GM21515 (cell line): ENCODE measurements around the gene SH2D1A.
"Not testable (repeated sequence)": the region's sequence is repeated elsewhere in the genome, so short reads cannot be mapped to it uniquely, and the experiment has no call there.

Experiments used
- ATAC-seq: cut with Tn5 transposase; IDR thresholded peaks from one replicate; pipeline ENCODE4 v1.9.1; 2021; ENCODE audit not compliant: unreplicated experiment

SH2D1A gene

DNA sequence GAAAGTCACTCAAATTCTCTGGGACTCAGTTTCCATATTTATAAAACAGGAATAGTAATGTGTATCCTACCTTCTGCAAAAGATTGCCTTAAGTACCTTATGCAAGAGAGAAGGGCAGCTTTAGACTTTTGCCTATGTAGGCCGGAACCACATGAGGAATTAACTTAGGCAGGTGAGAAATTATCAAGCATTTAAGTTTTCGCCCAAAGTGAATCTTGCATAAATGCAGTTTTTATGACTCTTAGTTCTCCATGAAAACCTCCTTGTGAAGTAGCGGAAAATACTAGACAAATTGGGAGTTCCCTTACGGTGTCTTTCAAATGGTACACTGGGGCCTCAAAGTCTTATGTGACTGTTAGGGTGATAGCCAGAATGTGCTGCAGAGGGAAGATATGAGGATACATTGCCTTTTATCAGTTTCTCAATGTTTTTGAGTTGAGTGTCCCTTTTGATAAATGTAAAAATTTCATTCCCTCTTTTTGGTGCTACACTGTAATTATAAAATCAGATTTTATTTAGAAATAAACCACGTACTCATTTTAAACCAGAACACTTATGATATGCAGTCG, 2.6 kb downstream of the SH2D1A start:
- ATAC-seq: no peak

DNA sequence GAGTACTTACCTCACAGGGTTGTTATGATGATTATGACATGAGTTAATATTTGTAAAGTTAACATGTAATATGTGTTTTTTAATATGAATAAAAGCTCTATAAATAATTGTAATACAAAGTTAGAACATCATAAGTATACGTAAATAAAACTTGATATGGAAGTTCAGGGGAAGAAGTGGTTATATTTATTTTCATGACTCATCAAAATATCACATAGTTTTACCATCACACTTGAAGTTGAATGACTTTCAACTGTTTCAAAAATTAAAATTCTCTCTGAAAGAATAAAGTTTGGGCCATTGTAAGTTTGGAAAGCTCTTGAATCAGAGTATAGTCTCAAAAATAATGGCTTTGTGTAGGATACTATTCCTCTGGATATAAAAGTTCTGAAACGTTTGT, 8.3 kb downstream of the SH2D1A start:
- no peak for ATAC-seq

GRCh38 chrX:124358800-124359383, 12.5 kb downstream of the SH2D1A start:
- ATAC-seq: no peak

DNA sequence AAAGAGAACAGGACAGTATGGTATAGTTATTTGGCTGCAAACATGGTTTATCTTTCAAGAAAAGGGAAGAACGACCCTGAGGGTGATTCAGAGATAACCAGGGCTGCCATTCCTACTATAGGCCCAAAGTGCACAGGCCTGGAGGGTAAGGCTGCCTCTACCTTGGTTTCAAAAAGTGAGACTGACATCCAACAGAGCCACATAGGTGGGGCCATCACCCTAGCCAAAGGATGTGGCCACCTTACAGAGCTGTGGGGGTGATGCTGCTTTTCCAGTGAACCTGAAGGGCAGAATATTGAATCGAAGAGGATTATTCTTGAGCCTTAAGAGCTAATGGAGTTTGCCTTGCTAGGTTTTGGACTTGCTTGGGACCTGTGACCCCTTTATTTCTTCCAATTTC, 15.7 kb downstream of the SH2D1A start:
- no peak for ATAC-seq

DNA sequence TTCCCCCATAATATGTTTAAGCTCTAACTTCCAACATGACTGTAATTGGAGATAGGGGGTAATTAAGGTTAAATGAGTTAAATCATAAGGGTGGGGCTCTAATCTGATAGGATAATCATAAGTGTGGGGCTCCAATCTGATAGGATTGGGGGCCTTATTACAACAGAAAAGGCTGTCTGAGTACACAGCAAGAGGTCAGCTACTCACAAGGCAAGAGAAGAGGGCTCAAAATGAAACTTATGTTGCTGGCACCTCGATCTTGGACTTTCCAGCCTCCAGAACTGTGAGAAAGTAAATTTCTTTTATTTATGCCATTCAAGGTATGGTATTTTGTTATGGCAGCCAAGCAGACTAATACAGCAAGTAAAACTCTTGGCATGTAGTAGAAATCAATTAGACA, 16.4 kb downstream of the SH2D1A start:
- no peak for ATAC-seq

DNA sequence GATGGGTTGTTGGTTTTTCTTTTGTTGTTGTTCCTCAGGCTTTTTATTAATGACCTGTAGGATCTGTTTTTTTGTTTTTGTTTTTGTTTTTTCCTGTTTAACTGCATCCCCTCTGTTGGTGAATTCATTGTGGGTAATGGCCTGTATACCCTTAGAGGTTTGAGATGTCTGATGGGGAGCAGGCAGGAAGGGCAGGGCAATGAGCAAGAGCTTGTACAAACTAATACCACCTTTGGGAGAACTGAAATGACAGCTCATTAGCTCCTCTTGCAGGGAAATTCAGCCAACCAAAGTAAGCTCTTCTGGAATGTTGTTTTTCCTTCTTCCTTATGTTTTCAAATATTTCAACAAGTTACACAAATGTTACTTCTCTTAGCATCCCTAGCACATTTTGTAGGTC, 23.4 kb downstream of the SH2D1A start:
- no peak for ATAC-seq

DNA sequence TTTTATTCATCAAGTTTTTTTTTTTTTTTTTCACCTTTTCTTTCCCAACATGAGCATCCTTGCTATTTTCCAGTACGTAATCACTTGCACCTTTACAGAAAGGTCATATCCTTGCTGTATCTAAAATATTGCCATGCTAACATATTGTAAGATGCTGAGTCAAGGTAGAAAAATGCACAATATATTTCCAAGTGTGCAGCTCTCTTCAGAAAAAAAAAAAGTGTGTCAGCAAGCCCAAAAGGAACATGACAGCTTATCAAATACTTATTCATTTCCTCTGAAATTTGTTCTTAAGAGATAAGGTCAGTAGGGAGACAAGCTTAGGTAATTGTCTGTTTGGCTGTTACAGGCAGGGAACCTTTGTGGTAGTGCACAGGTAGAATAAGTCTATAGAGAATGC, 27.0 kb downstream of the SH2D1A start:
- no peak for ATAC-seq

DNA sequence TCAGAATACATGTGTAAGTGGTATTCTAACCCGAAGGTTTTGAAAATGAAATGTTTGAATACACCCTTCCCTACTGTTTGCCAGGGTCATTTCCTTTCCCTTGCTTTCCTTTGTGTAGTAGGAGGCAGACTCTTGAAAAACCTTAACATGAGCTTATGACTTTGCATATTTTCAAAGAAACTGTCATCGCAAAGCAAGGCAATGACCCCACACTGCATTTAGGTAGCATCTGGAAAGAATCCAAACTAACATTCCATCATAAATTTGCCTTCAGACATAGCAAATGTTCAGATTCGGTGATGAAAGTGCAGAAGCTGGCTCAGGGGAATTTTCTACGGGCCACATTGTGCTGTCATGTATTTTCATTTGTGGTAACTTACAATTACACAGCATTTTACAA, 32.3 kb downstream of the SH2D1A start:
- no peak for ATAC-seq

DNA sequence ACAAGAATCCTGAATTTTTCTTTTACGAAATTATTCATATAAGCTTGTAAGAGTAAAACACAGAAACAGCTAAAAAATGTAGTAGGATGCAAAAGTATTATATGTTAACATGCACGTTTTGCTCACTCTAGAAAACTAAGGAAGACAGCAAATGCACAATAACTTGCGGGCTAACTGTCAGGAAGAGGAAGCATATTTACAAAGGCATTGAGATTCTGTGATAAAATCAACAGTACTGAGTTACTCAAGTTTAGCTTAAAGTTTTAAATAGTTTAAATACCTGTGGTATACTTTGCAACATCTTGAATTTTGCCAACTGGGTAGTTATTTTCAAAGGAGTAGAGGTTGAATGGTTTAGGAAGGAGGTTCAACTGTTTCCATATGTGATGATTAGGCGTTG, 37.0 kb downstream of the SH2D1A start:
- no peak for ATAC-seq

DNA sequence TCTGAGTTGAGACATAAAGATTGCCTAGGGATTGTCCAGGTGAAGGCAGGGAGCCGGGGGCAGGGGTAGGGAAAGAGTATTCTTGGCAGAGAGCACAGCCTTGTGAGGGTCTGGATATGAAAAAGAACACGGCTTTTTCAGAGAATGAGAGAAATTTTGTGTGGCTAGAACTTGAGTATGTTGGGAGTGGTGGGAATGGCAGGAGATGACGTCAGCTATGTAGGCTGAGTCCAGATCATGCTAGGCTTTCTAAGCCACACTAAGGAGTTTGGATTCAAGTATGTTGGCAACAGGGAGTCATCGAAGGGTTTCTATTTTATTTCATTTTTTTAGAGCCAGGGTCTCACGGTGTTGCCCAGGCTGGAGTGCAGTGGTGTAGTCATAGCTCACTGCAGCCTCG, 40.0 kb downstream of the SH2D1A start:
- ATAC-seq: no peak

DNA sequence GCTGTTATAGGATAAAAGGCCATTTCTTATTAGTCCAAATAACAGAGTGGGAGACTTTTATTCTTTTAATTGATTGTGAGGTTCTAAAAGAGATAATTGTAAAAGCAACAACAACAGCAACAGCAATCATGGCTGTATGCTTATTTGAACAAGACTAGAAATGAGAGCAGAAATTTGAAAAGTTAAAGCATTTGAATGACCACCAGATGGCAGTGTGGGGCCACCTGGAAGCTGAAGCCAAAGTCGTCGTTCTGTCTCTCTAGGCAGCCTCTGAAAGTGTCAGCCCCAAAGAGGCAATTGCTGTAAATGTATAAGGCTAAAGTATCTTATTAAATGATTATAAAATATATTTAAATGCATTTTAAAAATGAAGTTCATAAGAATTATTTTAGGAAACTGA, 42.2 kb downstream of the SH2D1A start:
- ATAC-seq: peak; percentile 66

DNA sequence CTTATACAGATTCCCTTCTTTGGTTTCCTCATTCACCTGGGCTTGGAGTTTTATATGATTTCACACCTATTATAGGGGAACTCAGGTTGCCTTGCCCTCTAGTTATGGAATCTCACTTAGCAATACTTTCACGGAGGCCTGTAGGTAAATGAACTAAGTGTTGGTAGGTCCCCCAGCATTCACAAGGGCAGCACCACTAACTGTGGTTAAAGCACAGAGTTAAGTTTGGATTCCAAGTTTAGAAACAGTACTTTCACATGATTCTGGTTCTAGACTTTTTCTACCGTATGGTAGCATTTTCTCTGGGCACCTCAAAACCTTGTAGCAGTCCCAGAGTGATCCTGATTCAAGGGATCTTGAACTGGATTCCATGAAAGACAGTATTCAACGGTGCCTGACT, 46.4 kb downstream of the SH2D1A start:
- no peak for ATAC-seq

DNA sequence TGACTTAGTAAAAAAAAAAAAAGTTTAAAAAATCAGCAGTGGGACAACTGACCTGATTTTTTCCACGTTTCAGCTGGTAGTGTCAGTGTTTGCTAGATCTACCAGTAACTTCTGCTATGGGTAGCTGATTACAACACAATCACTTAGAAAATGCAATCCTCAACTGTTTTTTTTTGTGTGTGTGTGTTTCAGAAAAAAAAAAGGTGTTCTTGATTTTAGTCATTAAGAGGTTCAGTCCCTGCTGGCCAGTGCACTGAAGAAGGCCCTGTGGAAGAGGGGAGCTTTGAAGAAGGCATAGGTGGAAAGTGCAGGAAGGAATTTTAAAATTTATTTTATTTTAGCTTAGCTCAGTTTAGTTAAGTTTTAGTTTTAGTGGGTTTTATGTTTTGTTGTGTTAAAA, 46.9 kb downstream of the SH2D1A start:
- ATAC-seq: no peak

DNA sequence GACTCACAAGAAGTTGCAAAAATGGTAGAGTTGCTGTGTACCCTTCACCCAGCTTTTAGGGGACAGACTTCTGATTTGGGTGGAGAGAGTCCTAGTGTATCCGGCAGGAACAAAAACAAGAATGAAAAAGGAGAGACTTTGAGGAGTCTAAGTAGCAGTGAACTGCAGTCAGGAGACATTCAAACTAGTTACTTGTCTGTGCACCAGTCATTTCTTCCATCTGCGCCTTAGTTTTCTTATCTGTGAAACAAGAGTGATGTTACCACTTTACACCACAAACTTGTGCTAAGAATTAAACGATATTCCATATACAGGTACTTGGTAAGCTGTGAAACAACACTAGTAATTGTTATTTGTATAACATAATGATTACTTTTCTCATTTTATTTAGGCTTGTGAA, 47.3 kb downstream of the SH2D1A start:
- no peak for ATAC-seq

DNA sequence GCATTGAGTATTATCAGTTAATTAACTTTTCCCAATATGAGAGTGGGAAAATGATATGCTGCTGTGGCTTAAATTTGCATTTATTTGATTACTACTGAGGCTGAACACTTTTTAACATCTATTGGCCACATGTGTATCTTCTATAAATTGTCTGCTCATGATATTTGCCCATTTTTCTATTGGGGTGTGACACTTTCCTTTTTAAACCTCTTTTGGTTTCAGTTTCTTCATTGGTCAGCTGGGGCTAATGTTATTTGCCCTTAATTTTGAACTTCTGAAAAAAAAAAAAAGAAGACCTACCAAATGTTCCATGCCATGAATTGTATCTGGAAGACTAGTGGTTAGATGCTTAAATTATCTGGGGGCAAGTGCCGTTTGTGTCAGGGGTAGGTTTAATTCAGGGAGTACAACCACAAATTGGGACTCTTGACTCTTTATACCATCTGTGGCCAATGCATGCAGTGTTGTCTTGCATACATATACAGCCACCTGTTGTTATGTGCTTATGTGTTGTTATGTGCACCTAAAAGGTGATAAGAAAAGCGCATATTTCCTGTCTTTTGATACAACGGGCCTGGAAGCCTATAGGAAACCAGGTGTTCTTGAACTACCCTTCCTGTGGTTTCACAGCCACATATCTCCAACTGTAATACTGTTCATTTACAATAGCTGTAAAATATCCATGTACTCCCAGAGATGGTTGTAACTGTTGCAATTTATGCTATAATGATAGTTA, 49.0 kb downstream of the SH2D1A start:
- no peak for ATAC-seq

- ATAC-seq: no peak
These were observed 55.3 kb downstream of the SH2D1A start for GRCh38 chrX:124401696-124402095.

DNA sequence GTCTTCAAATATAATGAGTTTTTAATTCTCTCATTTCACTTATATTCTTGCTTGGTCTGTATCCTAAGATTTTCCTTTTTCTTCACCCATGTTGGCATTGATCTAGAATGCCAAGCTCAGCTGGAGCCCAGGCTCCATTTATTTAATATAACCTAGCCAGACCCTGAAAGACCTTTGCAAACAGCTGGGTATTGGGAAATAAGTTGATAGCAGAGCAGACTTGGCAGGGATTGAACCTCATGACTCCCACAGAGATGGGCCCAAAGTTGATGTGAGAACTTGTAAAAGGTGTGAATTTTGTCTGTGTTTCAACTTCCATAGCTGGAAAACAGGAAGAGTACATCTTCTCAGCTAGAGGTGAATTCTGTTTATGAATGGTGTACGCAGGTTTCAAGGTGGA, 59.5 kb downstream of the SH2D1A start:
- no peak for ATAC-seq

DNA sequence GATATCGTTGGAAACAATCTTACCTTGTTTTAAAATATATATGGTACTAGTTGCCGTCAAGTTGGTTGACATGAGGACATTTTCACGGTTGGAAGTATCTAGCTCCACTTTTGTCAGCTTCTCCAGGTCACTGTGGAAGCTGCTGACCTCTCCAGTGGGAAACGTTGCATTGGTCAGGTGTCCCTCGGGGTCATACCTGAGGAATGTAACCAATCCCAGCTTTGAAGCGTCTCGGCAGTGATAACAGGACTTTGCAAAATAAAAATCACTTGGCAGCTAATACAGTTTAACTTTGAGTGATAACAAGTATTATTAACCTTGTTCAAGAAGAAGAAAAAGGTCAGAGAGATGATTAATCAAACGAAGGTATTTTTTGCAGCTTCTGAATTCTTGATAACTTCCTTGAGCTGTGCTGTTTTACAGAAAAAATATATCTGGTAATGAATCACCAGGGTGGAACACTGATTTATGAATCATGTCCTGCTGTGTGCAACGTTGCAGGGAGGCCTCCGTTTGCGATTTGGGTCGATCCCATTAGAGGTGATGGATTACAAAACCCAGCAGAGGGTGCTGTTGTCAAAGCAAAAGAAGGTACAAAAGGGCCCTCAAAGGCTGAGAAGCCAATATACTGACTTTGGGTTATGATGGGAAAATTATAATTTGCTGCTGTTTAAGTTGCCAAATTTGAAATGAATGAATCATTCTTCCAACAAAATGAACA, 60.1 kb downstream of the SH2D1A start:
- ATAC-seq: peak; percentile 87

- ATAC-seq: no peak
These were observed 60.9 kb downstream of the SH2D1A start for GRCh38 chrX:124407226-124407625.

- not testable (repeated sequence) for ATAC-seq
These were observed 62.0 kb downstream of the SH2D1A start for GRCh38 chrX:124408380-124408779.

DNA sequence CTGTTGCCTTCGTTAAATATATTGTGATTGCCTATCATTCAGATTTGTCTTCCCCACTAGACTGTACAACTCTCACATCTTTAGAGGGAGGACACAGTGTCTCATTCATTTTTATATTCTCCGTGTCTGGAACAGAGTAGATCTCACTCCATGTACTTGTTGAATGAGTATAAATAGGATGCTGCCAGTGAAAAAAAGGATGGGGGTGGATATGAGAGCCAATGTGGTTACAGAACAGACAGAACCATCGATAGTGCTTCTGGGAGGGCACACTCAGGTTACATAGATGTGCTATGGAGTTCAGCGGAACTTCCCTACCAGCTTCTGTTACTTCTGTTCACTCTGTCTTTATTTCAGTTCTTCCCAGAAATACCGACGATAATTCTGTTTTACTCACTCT, 66.9 kb downstream of the SH2D1A start:
- ATAC-seq: no peak

GRCh38 chrX:124414281-124414680, 67.9 kb downstream of the SH2D1A start:
- ATAC-seq: no peak
